ENCODE results near the gene SEPTIN1.

The SEPTIN1 gene

GRCh38 chr16:30394592-30395154, 12.3 kb upstream of the SEPTIN1 start:
- peaks cover 40% of the 10 kb centered on the region for H3K4me1 Mint-ChIP-seq
- H3K4me3 Mint-ChIP-seq = peak overlapping the region; percentile 84
- no peaks in the 10 kb centered on the region for H3K9me3 Mint-ChIP-seq
- peaks cover 13% of the 10 kb centered on the region for H3K36me3 Mint-ChIP-seq
- H3K27ac Mint-ChIP-seq = peak overlapping the region; percentile 90
- no peaks in the 10 kb centered on the region for H3K27me3 Mint-ChIP-seq
- no peak for ATAC-seq

DNA sequence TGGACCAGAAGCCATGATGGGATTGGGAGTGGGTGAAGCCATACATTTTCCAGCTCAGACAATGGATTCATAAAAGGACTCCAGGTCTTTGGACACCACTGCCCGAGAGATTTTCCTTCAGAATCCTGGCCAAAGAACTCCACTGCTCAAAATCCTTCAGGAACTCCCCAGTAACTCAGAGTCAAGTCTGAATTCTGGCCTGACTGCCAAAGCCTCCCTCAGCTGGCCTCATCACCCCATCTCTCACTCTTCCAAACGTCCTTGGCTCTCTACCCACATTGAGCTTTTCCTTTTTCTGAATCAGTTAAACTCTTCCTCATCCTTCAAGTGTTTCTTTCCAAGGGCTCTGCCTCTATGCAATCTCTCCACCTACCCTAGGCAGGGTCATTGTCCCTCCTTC, 1.2 kb upstream of the SEPTIN1 start:
- no peak for ATAC-seq
- Mint-ChIP-seq H3K27ac (peak overlapping the region; percentile 98), H3K4me3 (peak overlapping the region; percentile 87), H3K9me3 (no peaks in the 10 kb centered on the region), H3K4me1 (peaks cover 53% of the 10 kb centered on the region), H3K36me3 (peaks cover 12% of the 10 kb centered on the region), H3K27me3 (no peaks in the 10 kb centered on the region)

- Mint-ChIP-seq H3K27ac (peak overlapping the region; percentile 98), H3K4me1 (peaks cover 70% of the 10 kb centered on the region), H3K36me3 (peaks cover 19% of the 10 kb centered on the region), H3K4me3 (peak overlapping the region; percentile 87), H3K9me3 (no peaks in the 10 kb centered on the region), H3K27me3 (no peaks in the 10 kb centered on the region)
- ATAC-seq = no peak
Measured at GRCh38 chr16:30381291-30382041, 895 bp downstream of the SEPTIN1 start.

DNA sequence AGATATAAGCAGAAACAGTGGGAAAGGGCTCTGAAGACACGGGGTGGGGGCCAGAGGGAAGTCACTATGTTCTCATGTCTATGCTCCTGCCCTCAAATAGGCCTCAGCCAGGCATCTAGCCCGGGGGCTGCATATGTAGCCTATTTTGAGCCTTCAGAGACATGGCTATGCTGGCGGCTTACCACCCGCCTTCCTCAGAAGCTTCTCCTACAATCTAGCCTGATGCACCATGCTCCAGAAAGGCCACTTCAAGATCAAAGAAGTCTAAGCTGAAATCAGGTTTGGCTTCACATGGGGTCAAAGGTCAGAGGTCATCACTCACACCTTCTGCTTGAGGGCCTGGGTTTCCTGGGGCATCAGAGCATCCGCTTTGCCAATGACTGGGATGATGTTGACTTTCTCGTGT, 1.6 kb downstream of the SEPTIN1 start:
- peak overlapping the region; percentile 98 for H3K27ac Mint-ChIP-seq
- H3K27me3 Mint-ChIP-seq = no peaks in the 10 kb centered on the region
- H3K9me3 Mint-ChIP-seq = no peaks in the 10 kb centered on the region
- ATAC-seq = no peak
- H3K4me3 Mint-ChIP-seq = peak overlapping the region; percentile 87
- H3K36me3 Mint-ChIP-seq = peaks cover 19% of the 10 kb centered on the region
- H3K4me1 Mint-ChIP-seq = peaks cover 70% of the 10 kb centered on the region

DNA sequence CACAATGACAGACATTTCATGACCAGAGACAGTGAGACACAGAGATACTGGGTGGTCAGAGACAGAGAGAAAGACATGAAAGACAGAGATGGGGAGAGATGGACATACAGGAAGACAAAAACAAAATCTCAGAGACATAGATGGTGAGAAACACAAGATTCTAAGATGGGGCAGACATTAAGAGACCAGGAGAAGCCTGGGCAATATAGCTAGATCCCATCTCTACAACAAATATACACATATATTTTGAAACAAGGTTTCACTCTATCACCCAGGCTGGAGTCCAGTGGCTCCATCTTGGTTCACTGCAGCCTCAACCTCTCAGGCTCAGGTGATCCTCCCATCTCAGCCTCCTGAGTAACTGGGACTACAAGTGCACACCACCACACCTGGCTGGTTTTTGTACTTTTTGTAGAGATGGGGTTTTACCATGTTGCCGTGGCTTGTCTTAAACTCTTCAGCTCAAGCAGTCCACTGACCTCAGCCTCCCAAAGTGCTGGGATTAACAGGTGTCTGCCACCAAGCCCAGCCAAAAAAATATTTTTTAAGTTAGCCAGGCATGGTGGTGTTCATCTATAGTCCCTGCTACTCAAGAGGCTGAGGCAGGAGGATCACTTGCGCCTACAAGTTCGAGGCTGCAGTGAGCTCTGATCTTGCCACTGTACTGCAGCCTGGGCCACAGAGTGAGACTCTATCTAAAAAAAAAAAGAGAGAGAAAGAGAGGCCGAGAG, 2.1 kb downstream of the SEPTIN1 start:
- no peak for ATAC-seq
- Mint-ChIP-seq H3K27me3 (no peaks in the 10 kb centered on the region), H3K4me3 (peak overlapping the region; percentile 97), H3K9me3 (no peaks in the 10 kb centered on the region), H3K36me3 (peaks cover 19% of the 10 kb centered on the region), H3K27ac (peak overlapping the region; percentile 98), H3K4me1 (peaks cover 70% of the 10 kb centered on the region)

- Mint-ChIP-seq H3K27me3 (no peaks in the 10 kb centered on the region), H3K4me3 (peak overlapping the region; percentile 97), H3K36me3 (peaks cover 19% of the 10 kb centered on the region), H3K9me3 (no peaks in the 10 kb centered on the region), H3K27ac (peak overlapping the region; percentile 98), H3K4me1 (peaks cover 70% of the 10 kb centered on the region)
- ATAC-seq = no peak
Measured at GRCh38 chr16:30379158-30379783, 3.1 kb downstream of the SEPTIN1 start.

DNA sequence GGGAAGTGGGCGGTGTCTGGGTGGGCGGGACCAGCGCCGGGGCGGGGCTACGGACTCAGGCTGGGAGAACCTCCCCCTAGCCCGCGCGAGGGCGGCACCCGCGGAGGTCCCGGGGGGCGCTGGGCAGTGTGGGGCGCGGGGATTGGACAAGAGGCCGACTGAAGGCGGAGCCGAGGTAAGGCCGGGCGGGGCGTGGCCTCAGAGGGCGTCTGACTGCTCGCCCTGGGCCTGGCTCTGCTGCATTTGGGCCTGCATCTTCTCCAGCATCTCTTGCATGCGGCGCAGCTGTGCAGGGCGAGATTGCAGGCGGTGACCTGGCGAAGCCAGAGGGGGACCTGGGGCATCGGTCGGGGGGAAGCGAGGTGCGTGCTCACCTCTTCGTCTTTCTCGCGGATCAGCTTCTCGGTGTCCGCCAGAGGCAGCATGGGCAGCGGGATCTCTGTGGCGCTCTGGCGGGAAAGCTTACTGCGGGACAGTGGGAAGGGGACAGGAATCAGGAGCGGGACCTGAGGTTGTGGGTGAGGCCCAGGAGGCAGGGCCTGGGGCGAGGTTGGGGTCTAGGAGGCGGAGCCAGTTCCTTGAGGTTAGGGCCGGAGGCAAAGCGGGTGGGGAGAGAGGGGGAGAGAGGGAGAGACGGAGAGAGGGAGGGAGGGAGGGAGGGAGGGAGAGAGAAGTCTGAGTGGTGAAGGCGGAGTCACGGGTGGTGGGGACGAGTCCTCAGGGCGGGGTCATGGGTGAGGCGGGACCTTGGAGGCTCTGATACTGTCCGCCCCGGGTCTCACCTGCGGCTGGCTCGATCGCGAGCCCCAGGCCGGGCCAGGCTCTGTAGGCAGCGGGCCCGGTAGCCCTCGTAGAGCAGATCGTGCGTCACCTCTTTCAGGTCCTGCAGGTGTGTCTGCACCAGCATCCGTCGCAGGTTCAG, 3.9 kb downstream of the SEPTIN1 start:
- no peaks in the 10 kb centered on the region for H3K27me3 Mint-ChIP-seq
- peaks cover 19% of the 10 kb centered on the region for H3K36me3 Mint-ChIP-seq
- H3K9me3 Mint-ChIP-seq = no peaks in the 10 kb centered on the region
- peak overlapping the region; percentile 98 for H3K27ac Mint-ChIP-seq
- peak overlapping the region; percentile 97 for H3K4me3 Mint-ChIP-seq
- H3K4me1 Mint-ChIP-seq = peaks cover 65% of the 10 kb centered on the region
- peak; percentile 95 for ATAC-seq

GRCh38 chr16:30377812-30378235, 4.5 kb downstream of the SEPTIN1 start:
- H3K27ac Mint-ChIP-seq = peak overlapping the region; percentile 98
- H3K9me3 Mint-ChIP-seq = no peaks in the 10 kb centered on the region
- peak; percentile 67 for ATAC-seq
- H3K27me3 Mint-ChIP-seq = no peaks in the 10 kb centered on the region
- H3K36me3 Mint-ChIP-seq = peaks cover 19% of the 10 kb centered on the region
- peak overlapping the region; percentile 97 for H3K4me3 Mint-ChIP-seq
- H3K4me1 Mint-ChIP-seq = peaks cover 58% of the 10 kb centered on the region

GRCh38 chr16:30377050-30377811, 5.1 kb downstream of the SEPTIN1 start:
- peak overlapping the region; percentile 97 for H3K4me3 Mint-ChIP-seq
- peaks cover 53% of the 10 kb centered on the region for H3K4me1 Mint-ChIP-seq
- H3K9me3 Mint-ChIP-seq = no peaks in the 10 kb centered on the region
- no peak for ATAC-seq
- peak overlapping the region; percentile 98 for H3K27ac Mint-ChIP-seq
- peaks cover 19% of the 10 kb centered on the region for H3K36me3 Mint-ChIP-seq
- no peaks in the 10 kb centered on the region for H3K27me3 Mint-ChIP-seq

- Mint-ChIP-seq H3K4me3 (no peak overlapping the region), H3K27me3 (no peaks in the 10 kb centered on the region), H3K9me3 (no peaks in the 10 kb centered on the region), H3K4me1 (peaks cover 54% of the 10 kb centered on the region), H3K36me3 (peaks cover 19% of the 10 kb centered on the region), H3K27ac (peak overlapping the region; percentile 98)
- ATAC-seq = no peak
Measured at GRCh38 chr16:30376461-30376902, 5.9 kb downstream of the SEPTIN1 start.

DNA sequence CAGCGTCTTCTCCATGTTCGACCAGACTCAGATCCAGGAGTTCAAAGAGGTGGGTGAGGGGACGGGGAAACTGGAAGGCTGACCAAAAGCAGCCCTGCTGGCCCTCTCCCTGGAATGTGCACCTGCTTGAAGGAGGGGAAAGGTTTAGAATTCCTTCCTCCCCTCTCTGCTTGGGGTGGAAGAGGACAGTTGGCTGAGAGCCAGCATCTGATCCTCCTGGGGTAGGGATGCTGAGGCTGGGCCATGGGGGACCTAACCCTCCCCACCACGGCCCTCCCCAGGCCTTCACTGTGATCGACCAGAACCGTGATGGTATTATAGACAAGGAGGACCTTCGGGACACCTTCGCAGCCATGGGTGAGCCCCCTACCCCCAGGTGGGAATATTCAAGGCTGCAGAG, 6.5 kb downstream of the SEPTIN1 start:
- peaks cover 52% of the 10 kb centered on the region for H3K4me1 Mint-ChIP-seq
- no peaks in the 10 kb centered on the region for H3K9me3 Mint-ChIP-seq
- H3K4me3 Mint-ChIP-seq = no peak overlapping the region
- H3K36me3 Mint-ChIP-seq = peaks cover 19% of the 10 kb centered on the region
- H3K27ac Mint-ChIP-seq = no peak overlapping the region
- no peak for ATAC-seq
- H3K27me3 Mint-ChIP-seq = no peaks in the 10 kb centered on the region

DNA sequence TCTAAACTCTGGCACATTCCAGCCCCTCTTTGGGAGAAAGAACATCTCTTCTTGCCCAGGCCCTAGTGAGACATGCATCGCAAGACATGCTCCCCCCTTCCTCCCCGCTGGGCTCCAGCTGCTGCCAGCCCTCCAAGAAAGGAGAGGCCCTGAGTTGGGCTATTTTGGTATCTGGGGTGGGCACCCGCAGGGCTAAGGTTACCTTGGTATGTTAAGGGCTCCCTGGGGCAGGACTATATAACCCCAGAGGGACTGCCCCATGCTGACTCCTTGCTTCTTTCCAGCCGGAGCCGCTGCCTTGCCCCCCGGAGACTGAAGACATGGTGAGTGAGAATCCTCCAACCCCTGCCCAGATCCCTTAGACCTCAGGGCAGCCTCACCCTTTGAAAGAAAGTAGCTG, 7.8 kb downstream of the SEPTIN1 start, which contains the start of gene MYL11:
MYL11 (plus strand) TSS at position 265 of the 400 bp plus-strand sequence; CDS start at position 321, 56 bp downstream.
- peaks cover 12% of the 10 kb centered on the region for H3K36me3 Mint-ChIP-seq
- no peaks in the 10 kb centered on the region for H3K9me3 Mint-ChIP-seq
- H3K27ac Mint-ChIP-seq = no peak within 1 kb of the TSS
- H3K27me3 Mint-ChIP-seq = no peaks in the 10 kb centered on the region
- H3K4me1 Mint-ChIP-seq = peaks cover 39% of the 10 kb centered on the region
- no peak within 1 kb of the TSS for H3K4me3 Mint-ChIP-seq
- ATAC-seq = no peak

DNA sequence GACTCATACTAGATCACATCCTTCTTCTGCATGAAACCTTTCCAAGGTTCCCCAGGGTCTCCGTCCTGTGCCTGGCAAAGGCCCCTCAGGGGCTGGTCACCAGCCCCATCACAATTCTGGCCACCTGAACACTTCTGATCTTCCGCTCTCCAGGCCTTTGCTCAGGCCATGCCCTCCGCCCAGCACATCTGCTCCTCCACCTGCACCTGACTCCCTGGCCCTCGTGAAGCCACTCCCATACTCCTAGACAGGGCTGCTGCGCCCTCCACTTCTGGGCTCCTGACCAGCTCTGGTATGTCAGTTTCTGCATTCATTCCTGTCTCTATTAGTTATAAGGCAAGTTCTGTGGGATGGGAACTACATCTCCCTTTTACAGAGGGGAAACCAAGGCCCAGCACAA, 9.6 kb downstream of the SEPTIN1 start:
- ATAC-seq = no peak
- Mint-ChIP-seq H3K4me1 (peaks cover 37% of the 10 kb centered on the region), H3K27ac (peak overlapping the region; percentile 85), H3K9me3 (no peaks in the 10 kb centered on the region), H3K27me3 (no peaks in the 10 kb centered on the region), H3K36me3 (no peaks in the 10 kb centered on the region), H3K4me3 (peak overlapping the region; percentile 1)

Data from stimulated activated memory B cell treated with anti-CD40 and anti-IgM and Interleukin-4, amounts not matched to agents 10 μg/mL and 1 μg/mL and 100 μg/mL, for 72 hours (primary cell).